Tibial artery (tissue), 4 donors: ENCODE data around the gene C14orf180.
A peak's percentile ranks its signal among the peaks of the same experiment; 100 is the strongest.

Source experiments
- DNase-seq, 2 donors: peaks; one replicate each; pipeline ENCODE4 v3.0.0-alpha.2; 2019
- H3K27ac ChIP-seq, 2 donors: fragments of 200-600 bp; sonication (generic) in 1 of 2; 1 replicate in 1 of 2; 2 replicates in 1 of 2; pipeline ENCODE4 v1.5.1; 2018 to 2019; ENCODE audit warnings: mild to moderate bottlenecking in 1 of 2
- H3K27me3 ChIP-seq, 2 donors: fragments of 200-600 bp; sonication (generic) in 1 of 2; one replicate each; pipeline versions ENCODE4 v1.5.1 to v1.6.0; 2016 to 2019
- H3K36me3 ChIP-seq, 3 donors: fragments of 200-600 bp; sonication (generic) in 2 of 3; one replicate each; pipeline ENCODE4 v1.5.1; 2016 to 2019; ENCODE audit warnings: mild to moderate bottlenecking in 2 of 3
- H3K4me1 ChIP-seq, 4 donors: fragments of 200-600 bp; sonication (generic) in 2 of 4; 1 replicate in 3 of 4; 2 replicates in 1 of 4; pipeline ENCODE4 v1.5.1; 2016 to 2019
- H3K4me3 ChIP-seq, 2 donors: fragments of 200-600 bp; sonication (generic) in 1 of 2; 1 replicate in 1 of 2; 2 replicates in 1 of 2; pipeline ENCODE4 v1.5.1; 2018 to 2019; ENCODE audit warnings: mild to moderate bottlenecking in 2 of 2
- H3K9me3 ChIP-seq, 3 donors: fragments of 200-600 bp; sonication (generic) in 1 of 3; one replicate each; pipeline ENCODE4 v1.5.1; 2016 to 2019
- CTCF ChIP-seq, 2 experiments: fragments of 200-600 bp in 1 of 2; fragments of 450-650 bp in 1 of 2; IDR thresholded peaks; one replicate each; pipeline ENCODE4 v1.5.1; 2017 to 2019; ENCODE audit warnings: antibody characterized with exemption in 2 of 2, mild to moderate bottlenecking in 1 of 2, moderate library complexity in 1 of 2
- intact Hi-C: fragments of 100-400 bp; cut with DNase I; formaldehyde crosslinking; loops from one replicate; pipeline ENCODE4 v1.15.0; 2023; ENCODE audit warnings: low total_unique reads

Gene C14orf180

GRCh38 chr14:104579507-104579906 is at the start of gene C14orf180:
Gene C14orf180 (plus strand): TSS chr14:104579764. CDS start chr14:104586431, 6,667 bp downstream.
- no peak for TF ChIP-seq CTCF (IDR thresholded peaks at IDR 0.05)
- peak in 1 of 2 donors; percentile 73 for DNase-seq
- no peaks in the 10 kb centered on the region for H3K9me3 ChIP-seq
- H3K4me3 ChIP-seq, result no peak within 1 kb of the TSS
- H3K27ac ChIP-seq, result peak within 1 kb of the TSS in 1 of 2 donors; percentile 32
- intact Hi-C loops, result no loop called here
- H3K27me3 ChIP-seq, result peaks cover 0 to 57% of the 10 kb centered on the region in 2 donors
- H3K36me3 ChIP-seq, result no peaks in the 10 kb centered on the region
- peaks cover 0 to 52% (median 44%) of the 10 kb centered on the region in 4 donors for H3K4me1 ChIP-seq

- Histone ChIP-seq H3K4me3 (no peak overlapping the region), H3K9me3 (peaks cover 0 to 6% (median 0%) of the 10 kb centered on the region in 3 donors), H3K27ac (no peak overlapping the region), H3K27me3 (no peaks in the 10 kb centered on the region), H3K4me1 (no peaks in the 10 kb centered on the region), H3K36me3 (no peaks in the 10 kb centered on the region)
- intact Hi-C loops, result no loop called here
- no peak for TF ChIP-seq CTCF (IDR thresholded peaks at IDR 0.05)
- DNase-seq, result no peak
Measured at GRCh38 chr14:104530646-104531045, 48.9 kb upstream of the C14orf180 start.

- TF ChIP-seq CTCF (IDR thresholded peaks at IDR 0.05), result no peak
- intact Hi-C loops, result no loop called here
- DNase-seq, result peak in 1 of 2 donors; percentile 53
- Histone ChIP-seq H3K4me3 (no peak overlapping the region), H3K4me1 (no peaks in the 10 kb centered on the region), H3K9me3 (peaks cover 0 to 6% (median 0%) of the 10 kb centered on the region in 3 donors), H3K27ac (no peak overlapping the region), H3K36me3 (no peaks in the 10 kb centered on the region), H3K27me3 (peaks cover 0 to 4% of the 10 kb centered on the region in 2 donors)
Measured at GRCh38 chr14:104531421-104532190, 48.0 kb upstream of the C14orf180 start.

GRCh38 chr14:104532191-104532555 is 47.4 kb upstream of the C14orf180 start:
- peaks cover 0 to 6% of the 10 kb centered on the region in 2 donors for H3K27me3 ChIP-seq
- H3K9me3 ChIP-seq, result peaks cover 0 to 6% (median 0%) of the 10 kb centered on the region in 3 donors
- H3K4me3 ChIP-seq, result no peak overlapping the region
- TF ChIP-seq CTCF (IDR thresholded peaks at IDR 0.05), result no peak
- H3K36me3 ChIP-seq, result no peaks in the 10 kb centered on the region
- H3K27ac ChIP-seq, result no peak overlapping the region
- no peaks in the 10 kb centered on the region for H3K4me1 ChIP-seq
- intact Hi-C loops, result no loop called here
- no peak for DNase-seq

- DNase-seq, result no peak
- no peaks in the 10 kb centered on the region for H3K4me1 ChIP-seq
- no peaks in the 10 kb centered on the region for H3K9me3 ChIP-seq
- no peak for TF ChIP-seq CTCF (IDR thresholded peaks at IDR 0.05)
- intact Hi-C loops, result no loop called here
- H3K36me3 ChIP-seq, result no peaks in the 10 kb centered on the region
- no peak overlapping the region for H3K27ac ChIP-seq
- peaks cover 0 to 6% of the 10 kb centered on the region in 2 donors for H3K27me3 ChIP-seq
- no peak overlapping the region for H3K4me3 ChIP-seq
Measured at GRCh38 chr14:104534036-104534435, 45.5 kb upstream of the C14orf180 start.
